GM18909 (cell line): ENCODE measurements around the gene PLCB2.

Experiments
- ATAC-seq: cut with Tn5 transposase; IDR thresholded peaks from one replicate; pipeline ENCODE4 v1.9.1; 2021; ENCODE audit warnings: mild to moderate bottlenecking; ENCODE audit not compliant: unreplicated experiment, poor library complexity

PLCB2 gene

GRCh38 chr15:40241269-40242212 lies 66.2 kb downstream of the PLCB2 start:
- no peak for ATAC-seq

DNA sequence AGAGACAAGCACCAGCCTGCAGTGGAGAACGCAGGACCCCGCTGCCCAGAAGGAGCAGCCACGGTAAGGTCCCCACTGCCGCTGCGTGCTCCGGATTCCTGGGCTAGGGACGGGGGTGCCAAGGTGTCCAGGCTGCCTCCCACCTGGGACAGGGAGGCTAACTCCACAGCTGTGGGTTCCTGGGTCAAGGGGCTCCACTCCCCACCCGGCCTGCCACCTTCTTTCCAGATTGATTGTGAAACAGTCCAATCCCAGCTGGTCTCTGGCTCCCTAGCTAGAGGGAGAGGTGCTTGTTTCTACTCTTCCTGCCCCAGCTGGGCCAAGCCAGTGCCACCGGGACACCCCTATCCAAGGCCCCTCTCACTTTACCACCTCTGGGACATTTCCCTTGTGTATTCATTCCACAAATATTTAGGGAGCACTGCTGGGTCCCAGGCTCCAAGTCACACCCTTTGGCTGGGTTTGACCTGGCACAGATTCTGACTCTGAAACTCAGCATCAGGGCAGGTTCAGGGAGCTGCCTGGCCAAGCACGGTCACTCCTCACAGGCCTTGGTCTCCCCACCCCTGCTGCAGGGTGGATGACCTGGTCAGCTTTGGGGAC lies 67.0 kb downstream of the PLCB2 start:
- ATAC-seq, result no peak

DNA sequence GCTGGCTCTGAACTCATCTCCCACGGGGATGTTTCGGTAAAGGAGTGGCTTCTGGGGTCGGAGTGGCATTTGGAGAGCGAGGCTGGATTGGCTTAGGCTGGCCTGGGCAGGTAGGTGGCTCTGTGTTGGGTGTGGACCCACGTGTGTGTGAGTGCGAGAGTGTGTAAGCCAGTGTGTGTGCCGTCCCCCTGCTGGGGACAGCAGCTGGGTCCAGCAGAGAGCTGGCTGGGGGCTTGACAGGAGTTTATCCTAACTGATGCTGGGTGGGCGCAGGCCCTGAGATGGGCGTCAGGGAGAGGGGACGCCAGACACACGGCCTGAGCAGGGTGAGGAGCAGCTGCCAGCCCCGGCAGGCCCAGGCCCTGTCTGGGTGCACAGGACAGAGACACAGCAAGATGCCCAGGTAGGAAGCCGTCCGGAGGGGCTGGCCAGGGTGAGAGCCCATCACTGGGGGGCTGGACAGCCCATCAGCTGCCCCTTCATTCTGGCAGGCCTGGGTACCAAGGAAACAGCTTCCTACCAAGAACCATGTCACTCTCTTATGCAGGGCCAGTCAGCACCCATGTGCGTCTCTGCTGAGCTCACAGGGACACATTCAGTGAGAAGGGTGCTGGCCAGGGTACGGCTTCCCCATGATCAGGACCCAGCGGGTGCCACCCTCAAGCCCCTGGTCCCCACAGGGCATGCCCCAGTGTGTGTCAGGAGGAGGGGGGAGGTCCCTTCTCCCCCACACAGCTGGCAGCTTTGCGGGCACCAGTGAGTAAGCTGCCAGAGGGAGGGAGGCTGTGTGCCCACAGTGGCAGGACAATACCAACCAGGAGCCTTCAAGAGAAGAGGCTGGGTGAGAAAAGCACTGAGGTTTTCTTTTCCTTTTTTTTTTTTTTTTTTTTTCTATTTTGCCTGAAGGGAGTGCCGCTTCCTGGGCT lies 67.8 kb downstream of the PLCB2 start:
- ATAC-seq, result no peak

GRCh38 chr15:40239404-40239692 lies 68.4 kb downstream of the PLCB2 start:
- ATAC-seq, result no peak

GRCh38 chr15:40238532-40239403 lies 69.0 kb downstream of the PLCB2 start, which contains the start of gene PAK6:
Gene PAK6 (plus strand): TSS chr15:40239063. CDS start chr15:40264786, 25,723 bp downstream.
- no peak for ATAC-seq
